ENCODE measurements around the gene TRAP1. TPM values are rescaled to one million over a fixed set of nuclear protein-coding genes. Genes with fewer than 3 reads are reported as not detected.

TRAP1 gene
- total and polyA plus RNA-seq, 5 donors from 2014 or later: 38.7 to 65.0 (median 48.0) TPM

DNA sequence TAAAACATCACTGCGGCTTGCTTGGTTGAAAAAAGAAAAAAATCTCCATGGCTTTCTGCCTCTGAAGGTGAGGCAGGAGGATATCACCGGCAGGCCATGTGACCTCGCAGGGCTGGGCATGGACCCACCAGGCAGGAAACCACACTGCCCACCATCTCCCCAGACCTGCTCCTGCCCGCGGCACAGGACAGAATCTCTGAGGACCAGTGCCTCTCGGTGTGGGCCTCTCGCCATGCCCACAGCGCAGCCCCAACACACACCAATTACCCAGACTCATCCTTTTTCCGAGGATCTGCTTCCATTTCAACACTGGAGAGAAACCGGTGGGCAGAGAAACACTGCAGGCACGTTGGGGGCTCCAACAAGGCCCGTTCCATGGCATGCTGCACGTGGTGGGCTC is 46.6 kb downstream of the TRAP1 start:
- Histone ChIP-seq H3K36me3 (ENCODE audit: control insufficient read depth, insufficient read depth, low read length) (peaks cover 22% of the 10 kb centered on the region), H3K27ac (ENCODE audit: insufficient read depth, low read length, poor library complexity, severe bottlenecking) (no peak overlapping the region)

DNA sequence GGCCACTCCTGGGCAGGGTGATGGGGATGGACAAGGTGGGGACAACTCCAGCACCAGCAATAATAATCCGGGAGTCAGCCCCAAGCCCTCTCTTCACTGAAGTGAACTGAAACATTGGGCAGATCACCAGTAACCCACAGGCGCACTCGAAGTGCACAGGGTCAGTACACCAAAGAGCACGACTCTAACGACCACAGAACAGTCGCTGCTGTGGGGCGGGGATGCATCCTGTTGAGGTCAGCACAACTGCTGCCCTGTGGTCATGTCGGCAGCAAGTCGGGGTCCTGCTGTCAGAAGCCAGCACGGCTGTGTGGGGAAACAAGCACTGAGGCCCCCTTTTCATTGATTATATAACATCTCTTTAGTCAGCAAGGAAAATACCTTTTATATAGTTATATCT is 48.2 kb downstream of the TRAP1 start:
- Mint-ChIP-seq H3K4me1 (peaks cover 8 to 20% (median 11%) of the 10 kb centered on the region in 4 donors), H3K36me3 (peaks cover 18% of the 10 kb centered on the region), H3K9me3 (no peaks in the 10 kb centered on the region), H3K27me3 (no peaks in the 10 kb centered on the region), H3K27ac (no peak overlapping the region), H3K4me3 (peak overlapping the region in 1 of 4 donors; percentile 7)
- ATAC-seq (ENCODE audit: low read depth in 2 of 2) (no peak), DNase-seq (no peak)
- H3K27me3 ChIP-seq (ENCODE audit: control insufficient read depth, insufficient read depth, low read length): no peaks in the 10 kb centered on the region
- no peak overlapping the region for H3K4me3 ChIP-seq (ENCODE audit: low read depth, low read length)
- H3K27ac ChIP-seq (ENCODE audit: insufficient read depth, low read length, poor library complexity, severe bottlenecking): no peak overlapping the region
- H3K4me1 ChIP-seq (ENCODE audit: control insufficient read depth, insufficient read depth, low read length, poor library complexity, severe bottlenecking): peaks cover 9% of the 10 kb centered on the region
- H3K36me3 ChIP-seq (ENCODE audit: control insufficient read depth, insufficient read depth, low read length): peaks cover 16% of the 10 kb centered on the region
- no peaks in the 10 kb centered on the region for H3K9me3 ChIP-seq (ENCODE audit: control insufficient read depth in 2 of 2, low read length in 2 of 2)

More for the DNA sequence above, 46.6 kb downstream of the TRAP1 start:
- Mint-ChIP-seq H3K4me3 (no peak overlapping the region), H3K36me3 (peaks cover 17% of the 10 kb centered on the region), H3K4me1 (peaks cover 7 to 11% (median 8%) of the 10 kb centered on the region in 4 donors), H3K27me3 (no peaks in the 10 kb centered on the region), H3K9me3 (no peaks in the 10 kb centered on the region), H3K27ac (peak overlapping the region in 1 of 3 donors; percentile 34)
- DNase-seq: no peak
- ATAC-seq (ENCODE audit: low read depth in 2 of 2): no peak
- Histone ChIP-seq H3K9me3 (ENCODE audit: control insufficient read depth in 2 of 2, low read length in 2 of 2) (no peaks in the 10 kb centered on the region), H3K27me3 (ENCODE audit: control insufficient read depth, insufficient read depth, low read length) (no peaks in the 10 kb centered on the region), H3K4me1 (ENCODE audit: control insufficient read depth, insufficient read depth, low read length, poor library complexity, severe bottlenecking) (peaks cover 6% of the 10 kb centered on the region), H3K4me3 (ENCODE audit: low read depth, low read length) (no peak overlapping the region)

DNA sequence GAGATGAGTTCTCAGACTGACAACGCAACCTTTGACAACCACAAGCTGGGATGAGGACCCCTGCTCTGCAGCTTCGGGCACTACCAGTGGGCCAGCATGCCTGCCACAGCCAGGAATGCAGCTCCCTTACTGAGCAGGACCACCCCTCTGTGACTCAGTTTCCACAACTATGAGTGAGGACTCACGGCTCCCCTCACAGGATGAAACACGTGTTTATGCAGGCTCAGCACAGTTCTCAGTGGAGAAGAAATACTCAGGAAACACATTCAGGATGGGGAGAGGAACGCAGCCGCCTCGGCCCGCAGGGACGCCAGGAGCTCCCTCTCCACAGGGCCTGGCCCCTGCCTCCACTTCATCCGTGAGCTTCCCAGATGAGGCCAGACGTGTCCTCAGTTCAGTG is 48.7 kb downstream of the TRAP1 start:
- peaks cover 9% of the 10 kb centered on the region for H3K4me1 ChIP-seq (ENCODE audit: control insufficient read depth, insufficient read depth, low read length, poor library complexity, severe bottlenecking)
- H3K27ac ChIP-seq (ENCODE audit: insufficient read depth, low read length, poor library complexity, severe bottlenecking): no peak overlapping the region
- ATAC-seq (ENCODE audit: low read depth in 2 of 2) (no peak), DNase-seq (no peak)
- H3K27ac Mint-ChIP-seq: no peak overlapping the region
- H3K4me3 Mint-ChIP-seq: peak overlapping the region in 1 of 4 donors; percentile 7
- peaks cover 13% of the 10 kb centered on the region for H3K36me3 ChIP-seq (ENCODE audit: control insufficient read depth, insufficient read depth, low read length)
- no peaks in the 10 kb centered on the region for H3K9me3 Mint-ChIP-seq
- H3K4me1 Mint-ChIP-seq: peaks cover 8 to 20% (median 11%) of the 10 kb centered on the region in 4 donors
- H3K27me3 Mint-ChIP-seq: no peaks in the 10 kb centered on the region
- peaks cover 18% of the 10 kb centered on the region for H3K36me3 Mint-ChIP-seq
- no peaks in the 10 kb centered on the region for H3K27me3 ChIP-seq (ENCODE audit: control insufficient read depth, insufficient read depth, low read length)
- no peak overlapping the region for H3K4me3 ChIP-seq (ENCODE audit: low read depth, low read length)
- no peaks in the 10 kb centered on the region for H3K9me3 ChIP-seq (ENCODE audit: control insufficient read depth in 2 of 2, low read length in 2 of 2)

DNA sequence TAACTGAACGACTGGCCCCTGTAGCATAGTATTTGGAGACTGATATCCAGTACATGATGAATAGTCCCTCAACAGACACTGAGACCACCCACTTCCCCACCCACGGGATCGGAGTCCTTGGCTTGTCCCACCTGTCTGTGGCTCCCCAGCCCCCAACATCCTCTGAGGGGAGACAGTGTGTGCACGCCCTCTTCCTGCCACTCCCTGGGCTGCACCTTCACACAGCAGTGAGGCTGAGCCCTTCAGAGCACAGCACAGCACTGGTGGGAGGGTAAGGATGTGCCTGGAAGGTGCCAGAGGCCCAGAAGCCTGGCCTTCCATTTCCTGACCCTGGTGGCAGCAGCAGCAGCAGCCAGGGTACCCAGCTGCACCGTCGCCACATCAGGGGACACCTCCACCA is 51.8 kb downstream of the TRAP1 start:
- Histone ChIP-seq H3K27ac (ENCODE audit: insufficient read depth, low read length, poor library complexity, severe bottlenecking) (peak overlapping the region; percentile 7), H3K27me3 (ENCODE audit: control insufficient read depth, insufficient read depth, low read length) (no peaks in the 10 kb centered on the region), H3K36me3 (ENCODE audit: control insufficient read depth, insufficient read depth, low read length) (peaks cover 25% of the 10 kb centered on the region), H3K9me3 (ENCODE audit: control insufficient read depth in 2 of 2, low read length in 2 of 2) (no peaks in the 10 kb centered on the region), H3K4me1 (ENCODE audit: control insufficient read depth, insufficient read depth, low read length, poor library complexity, severe bottlenecking) (peaks cover 9% of the 10 kb centered on the region), H3K4me3 (ENCODE audit: low read depth, low read length) (no peak overlapping the region)
- no peak overlapping the region for H3K4me3 Mint-ChIP-seq
- no peaks in the 10 kb centered on the region for H3K9me3 Mint-ChIP-seq
- peak in 2 of 3 donors; percentile 39 to 80 for DNase-seq
- peaks cover 16% of the 10 kb centered on the region for H3K36me3 Mint-ChIP-seq
- no peaks in the 10 kb centered on the region for H3K27me3 Mint-ChIP-seq
- peak overlapping the region; percentile 40 to 82 (median 75) for H3K27ac Mint-ChIP-seq
- H3K4me1 Mint-ChIP-seq: peaks cover 8 to 20% (median 11%) of the 10 kb centered on the region in 4 donors
- ATAC-seq (ENCODE audit: low read depth in 2 of 2): peak; percentile 85 to 88

DNA sequence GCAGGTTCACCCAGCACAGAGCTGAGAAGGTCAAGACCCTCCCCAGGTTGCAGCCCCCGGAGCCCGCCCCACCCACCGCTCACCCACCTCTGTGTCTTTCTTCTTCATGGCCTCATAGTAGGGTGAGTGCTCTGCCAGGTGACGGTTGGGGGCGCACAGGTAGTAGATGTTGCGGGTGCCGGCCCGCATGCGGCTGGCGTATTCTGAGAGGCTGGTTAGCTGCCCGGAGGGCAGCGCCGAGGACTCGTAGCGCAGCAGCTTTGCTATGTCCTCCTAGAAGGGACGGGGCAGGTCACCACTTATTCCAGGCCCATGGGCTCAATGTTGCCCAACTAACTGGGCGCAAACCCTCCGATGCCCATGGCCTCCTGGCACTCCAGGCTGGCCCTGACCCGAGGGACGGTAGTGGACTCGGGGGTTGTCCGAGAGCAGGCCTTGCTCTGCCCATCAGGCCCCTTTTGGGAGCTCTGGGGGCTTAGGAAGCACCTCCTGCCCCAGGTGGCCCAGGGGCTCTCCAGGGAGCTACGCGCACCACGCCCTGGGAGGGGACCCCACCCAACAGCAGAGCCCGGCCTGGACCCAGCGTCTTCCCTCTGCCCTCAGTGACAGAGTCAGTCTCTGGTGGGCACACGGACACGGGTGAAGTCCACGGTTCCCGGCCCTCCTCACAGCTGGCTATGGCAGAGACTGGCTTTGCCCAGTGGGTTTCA is 53.0 kb downstream of the TRAP1 start:
- Mint-ChIP-seq H3K4me1 (peaks cover 8 to 20% (median 11%) of the 10 kb centered on the region in 4 donors), H3K4me3 (no peak overlapping the region), H3K36me3 (peaks cover 20% of the 10 kb centered on the region), H3K27me3 (no peaks in the 10 kb centered on the region), H3K27ac (peak overlapping the region in 2 of 3 donors; percentile 53 to 75), H3K9me3 (no peaks in the 10 kb centered on the region)
- Histone ChIP-seq H3K36me3 (ENCODE audit: control insufficient read depth, insufficient read depth, low read length) (peaks cover 37% of the 10 kb centered on the region), H3K9me3 (ENCODE audit: control insufficient read depth in 2 of 2, low read length in 2 of 2) (no peaks in the 10 kb centered on the region), H3K4me1 (ENCODE audit: control insufficient read depth, insufficient read depth, low read length, poor library complexity, severe bottlenecking) (peaks cover 9% of the 10 kb centered on the region), H3K4me3 (ENCODE audit: low read depth, low read length) (no peak overlapping the region), H3K27me3 (ENCODE audit: control insufficient read depth, insufficient read depth, low read length) (no peaks in the 10 kb centered on the region), H3K27ac (ENCODE audit: insufficient read depth, low read length, poor library complexity, severe bottlenecking) (no peak overlapping the region)
- DNase-seq (no peak), ATAC-seq (ENCODE audit: low read depth in 2 of 2) (no peak)

DNA sequence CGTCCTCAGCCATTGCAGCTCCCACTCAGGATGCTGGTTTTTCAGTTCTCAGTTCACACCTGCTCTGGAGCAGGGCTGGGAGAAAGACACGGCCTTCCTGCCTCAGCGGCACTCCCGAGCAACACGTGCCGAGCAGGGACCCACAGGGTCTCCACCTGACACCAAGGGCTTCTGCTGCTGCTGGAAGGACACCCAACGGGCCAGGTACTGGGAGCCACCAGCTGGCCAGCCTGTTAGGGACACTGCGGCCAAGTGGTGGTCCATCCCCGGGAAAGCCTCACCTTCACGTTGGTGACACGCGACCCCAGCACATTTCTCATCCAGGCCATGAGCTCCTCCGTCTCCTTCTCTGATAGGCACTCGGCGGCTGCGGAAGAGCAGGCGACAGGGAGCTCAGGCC is 54.7 kb downstream of the TRAP1 start:
- peaks cover 48% of the 10 kb centered on the region for H3K36me3 ChIP-seq (ENCODE audit: control insufficient read depth, insufficient read depth, low read length)
- H3K27ac Mint-ChIP-seq: no peak overlapping the region
- peaks cover 8 to 20% (median 11%) of the 10 kb centered on the region in 4 donors for H3K4me1 Mint-ChIP-seq
- ATAC-seq (ENCODE audit: low read depth in 2 of 2): no peak
- no peak overlapping the region for H3K27ac ChIP-seq (ENCODE audit: insufficient read depth, low read length, poor library complexity, severe bottlenecking)
- H3K4me3 Mint-ChIP-seq: no peak overlapping the region
- no peak for DNase-seq
- peaks cover 9% of the 10 kb centered on the region for H3K4me1 ChIP-seq (ENCODE audit: control insufficient read depth, insufficient read depth, low read length, poor library complexity, severe bottlenecking)
- H3K27me3 Mint-ChIP-seq: no peaks in the 10 kb centered on the region
- peaks cover 22% of the 10 kb centered on the region for H3K36me3 Mint-ChIP-seq
- no peaks in the 10 kb centered on the region for H3K9me3 Mint-ChIP-seq
- H3K9me3 ChIP-seq (ENCODE audit: control insufficient read depth in 2 of 2, low read length in 2 of 2): no peaks in the 10 kb centered on the region
- no peak overlapping the region for H3K4me3 ChIP-seq (ENCODE audit: low read depth, low read length)
- H3K27me3 ChIP-seq (ENCODE audit: control insufficient read depth, insufficient read depth, low read length): no peaks in the 10 kb centered on the region

DNA sequence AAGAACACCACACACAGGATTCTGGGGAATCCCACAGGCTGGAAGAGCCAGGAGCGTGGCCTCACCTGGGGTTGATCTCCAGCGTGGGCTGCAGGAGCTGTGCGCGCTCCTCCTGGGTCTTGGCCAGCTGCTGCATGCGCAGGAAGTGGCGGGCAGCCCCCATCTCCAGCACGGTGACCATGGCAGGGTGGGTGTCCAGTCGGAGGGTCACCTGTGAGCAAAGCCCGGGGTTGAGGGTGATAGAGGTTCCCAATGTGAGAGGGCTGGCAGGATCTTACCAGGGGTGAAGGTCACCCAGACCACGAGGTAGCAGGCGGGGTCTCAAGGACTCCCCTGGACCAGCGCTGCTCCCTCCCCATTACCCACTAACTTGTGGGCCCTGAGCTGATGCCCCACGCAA is 55.4 kb downstream of the TRAP1 start:
- Histone ChIP-seq H3K9me3 (ENCODE audit: control insufficient read depth in 2 of 2, low read length in 2 of 2) (no peaks in the 10 kb centered on the region), H3K27ac (ENCODE audit: insufficient read depth, low read length, poor library complexity, severe bottlenecking) (no peak overlapping the region), H3K27me3 (ENCODE audit: control insufficient read depth, insufficient read depth, low read length) (no peaks in the 10 kb centered on the region), H3K4me3 (ENCODE audit: low read depth, low read length) (no peak overlapping the region), H3K36me3 (ENCODE audit: control insufficient read depth, insufficient read depth, low read length) (peaks cover 55% of the 10 kb centered on the region), H3K4me1 (ENCODE audit: control insufficient read depth, insufficient read depth, low read length, poor library complexity, severe bottlenecking) (peaks cover 9% of the 10 kb centered on the region)
- ATAC-seq (ENCODE audit: low read depth in 2 of 2): no peak
- H3K9me3 Mint-ChIP-seq: no peaks in the 10 kb centered on the region
- DNase-seq: no peak
- H3K27ac Mint-ChIP-seq: no peak overlapping the region
- no peaks in the 10 kb centered on the region for H3K27me3 Mint-ChIP-seq
- peaks cover 8 to 18% (median 10%) of the 10 kb centered on the region in 4 donors for H3K4me1 Mint-ChIP-seq
- H3K4me3 Mint-ChIP-seq: no peak overlapping the region
- H3K36me3 Mint-ChIP-seq: peaks cover 26% of the 10 kb centered on the region

DNA sequence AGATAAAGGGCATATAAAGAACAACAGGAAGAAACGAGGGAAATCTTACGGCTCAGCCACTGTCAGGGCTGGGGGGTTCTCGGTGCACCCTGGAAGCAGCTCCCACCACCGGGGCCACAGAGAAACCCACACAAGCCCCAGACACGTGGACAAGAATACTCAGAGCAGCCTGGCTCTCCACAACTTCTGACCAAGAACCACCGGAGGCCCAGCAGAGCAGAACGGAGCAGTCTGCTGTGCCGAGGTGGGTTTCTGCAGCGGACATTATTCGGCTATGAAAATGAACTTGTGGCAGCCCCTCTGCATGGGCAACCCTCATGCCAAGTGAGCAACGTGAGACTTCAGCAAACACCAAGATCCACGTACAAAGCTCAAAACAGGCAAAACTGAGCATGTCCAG is 56.0 kb downstream of the TRAP1 start:
- Histone ChIP-seq H3K27me3 (ENCODE audit: control insufficient read depth, insufficient read depth, low read length) (no peaks in the 10 kb centered on the region), H3K4me3 (ENCODE audit: low read depth, low read length) (no peak overlapping the region), H3K36me3 (ENCODE audit: control insufficient read depth, insufficient read depth, low read length) (peaks cover 58% of the 10 kb centered on the region), H3K9me3 (ENCODE audit: control insufficient read depth in 2 of 2, low read length in 2 of 2) (no peaks in the 10 kb centered on the region), H3K27ac (ENCODE audit: insufficient read depth, low read length, poor library complexity, severe bottlenecking) (no peak overlapping the region), H3K4me1 (ENCODE audit: control insufficient read depth, insufficient read depth, low read length, poor library complexity, severe bottlenecking) (peaks cover 9% of the 10 kb centered on the region)
- Mint-ChIP-seq H3K36me3 (peaks cover 28% of the 10 kb centered on the region), H3K27me3 (no peaks in the 10 kb centered on the region), H3K9me3 (no peaks in the 10 kb centered on the region), H3K27ac (no peak overlapping the region), H3K4me3 (no peak overlapping the region), H3K4me1 (peaks cover 6 to 15% (median 9%) of the 10 kb centered on the region in 4 donors)
- ATAC-seq (ENCODE audit: low read depth in 2 of 2) (no peak), DNase-seq (no peak)
